Activated CD8-positive, alpha-beta memory T cell treated with anti-CD3 and anti-CD28 coated beads, Interleukin-2, amount 50 U/mL, for 48 hours (primary cell): ENCODE results near the gene ZNF200.
"Not testable (repeated sequence)": the region's sequence is repeated elsewhere in the genome, so short reads cannot be mapped to it uniquely, and the experiment has no call there.

Experiments
- DNase-seq: peaks from one replicate; pipeline ENCODE4 v3.0.0-alpha.2; 2020

The ZNF200 gene, protein sequence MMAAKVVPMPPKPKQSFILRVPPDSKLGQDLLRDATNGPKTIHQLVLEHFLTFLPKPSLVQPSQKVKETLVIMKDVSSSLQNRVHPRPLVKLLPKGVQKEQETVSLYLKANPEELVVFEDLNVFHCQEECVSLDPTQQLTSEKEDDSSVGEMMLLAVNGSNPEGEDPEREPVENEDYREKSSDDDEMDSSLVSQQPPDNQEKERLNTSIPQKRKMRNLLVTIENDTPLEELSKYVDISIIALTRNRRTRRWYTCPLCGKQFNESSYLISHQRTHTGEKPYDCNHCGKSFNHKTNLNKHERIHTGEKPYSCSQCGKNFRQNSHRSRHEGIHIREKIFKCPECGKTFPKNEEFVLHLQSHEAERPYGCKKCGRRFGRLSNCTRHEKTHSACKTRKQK

GRCh38 chr16:3234857-3235561 is at the start of gene ZNF200:
TSS of gene ZNF200 (minus strand) at chr16:3235158. CDS start at chr16:3233755, 1,403 bp downstream.
- peak; percentile 97 for DNase-seq

DNA sequence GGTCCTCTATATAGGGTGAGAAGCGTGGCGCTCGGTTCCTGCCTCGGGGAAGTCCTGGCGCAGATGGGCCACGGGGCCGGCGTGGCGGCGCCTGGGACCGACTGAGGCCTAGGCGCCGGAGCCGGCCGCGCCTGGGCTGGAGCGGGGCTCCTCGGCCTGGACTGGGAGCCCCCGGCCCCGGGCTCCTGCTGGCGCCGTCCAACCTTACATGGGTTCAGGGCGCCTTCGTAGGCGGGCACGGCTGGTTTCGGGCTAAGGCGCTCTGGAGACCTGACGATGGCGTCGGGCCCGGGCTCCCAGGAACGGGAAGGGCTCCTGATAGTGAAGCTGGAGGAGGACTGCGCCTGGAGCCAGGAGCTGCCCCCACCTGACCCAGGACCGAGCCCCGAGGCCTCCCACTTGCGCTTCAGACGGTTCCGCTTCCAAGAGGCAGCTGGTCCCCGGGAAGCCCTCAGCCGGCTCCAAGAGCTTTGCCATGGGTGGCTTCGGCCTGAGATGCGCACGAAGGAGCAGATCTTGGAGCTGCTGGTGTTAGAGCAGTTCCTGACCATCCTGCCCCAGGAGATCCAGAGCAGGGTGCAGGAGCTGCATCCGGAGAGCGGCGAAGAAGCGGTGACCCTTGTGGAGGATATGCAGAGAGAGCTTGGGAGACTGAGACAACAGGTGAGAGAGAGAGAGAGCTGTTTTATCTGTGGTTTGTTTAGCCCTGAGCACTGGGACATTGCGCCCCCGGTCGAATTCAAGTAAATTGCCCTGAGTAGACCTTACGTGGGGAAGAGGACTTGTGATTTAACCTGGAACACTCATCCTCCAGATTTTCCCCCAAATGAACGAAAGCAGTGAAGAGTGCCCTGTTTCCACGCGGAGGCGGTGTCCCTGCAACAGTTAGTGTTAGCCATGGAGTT is 48.8 kb upstream of the ZNF200 start:
- no peak for DNase-seq

DNA sequence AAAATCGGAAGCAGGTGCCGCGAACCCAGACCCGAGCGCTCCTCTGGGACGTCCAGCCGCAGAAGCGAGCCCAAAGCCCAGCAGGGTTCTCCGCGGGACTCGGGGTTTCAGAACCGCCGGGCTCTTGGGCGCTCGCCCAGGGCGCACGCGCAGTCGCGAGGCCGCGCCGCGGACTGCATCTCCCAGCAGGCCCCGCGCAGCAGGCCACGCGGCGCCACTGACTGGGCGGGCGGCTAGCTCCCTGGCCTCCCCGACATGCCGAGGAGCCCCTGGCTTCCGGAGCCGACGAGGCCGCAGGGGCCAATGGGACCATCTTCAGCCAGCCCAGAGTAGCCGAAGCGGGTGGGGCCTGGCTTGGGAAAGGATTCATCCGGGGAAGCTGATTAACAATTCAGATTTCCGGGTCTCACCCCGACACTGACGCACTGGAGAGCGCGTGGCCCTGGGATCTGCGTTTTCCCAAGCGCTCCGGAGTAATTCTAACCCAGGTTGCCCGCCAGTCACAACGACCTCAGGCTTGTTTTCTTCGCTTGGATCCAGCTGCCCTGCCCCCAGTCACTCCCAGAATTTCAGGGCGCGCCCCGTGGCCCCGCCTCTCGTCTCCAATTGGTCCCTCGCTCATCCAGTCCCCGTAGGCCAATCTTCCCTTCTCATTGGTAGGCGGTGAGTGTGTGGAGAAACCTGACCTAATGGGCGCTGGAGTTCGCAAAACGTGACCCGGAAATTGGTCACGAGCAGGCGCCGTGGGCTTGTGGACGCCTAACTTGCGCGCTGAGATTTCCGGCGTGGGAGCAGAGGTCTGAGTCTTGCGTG is 48.0 kb upstream of the ZNF200 start, which contains the start of gene ZNF263:
TSS of gene ZNF263 (plus strand) at position 762 of the 813 bp plus-strand sequence. CDS start 328 bp downstream, outside the sequence.
- DNase-seq, result peak; percentile 94

- no peak for DNase-seq
These were observed 47.3 kb upstream of the ZNF200 start for GRCh38 chr16:3282103-3282729.

- DNase-seq, result no peak
These were observed 46.4 kb upstream of the ZNF200 start for GRCh38 chr16:3281222-3281820.

DNA sequence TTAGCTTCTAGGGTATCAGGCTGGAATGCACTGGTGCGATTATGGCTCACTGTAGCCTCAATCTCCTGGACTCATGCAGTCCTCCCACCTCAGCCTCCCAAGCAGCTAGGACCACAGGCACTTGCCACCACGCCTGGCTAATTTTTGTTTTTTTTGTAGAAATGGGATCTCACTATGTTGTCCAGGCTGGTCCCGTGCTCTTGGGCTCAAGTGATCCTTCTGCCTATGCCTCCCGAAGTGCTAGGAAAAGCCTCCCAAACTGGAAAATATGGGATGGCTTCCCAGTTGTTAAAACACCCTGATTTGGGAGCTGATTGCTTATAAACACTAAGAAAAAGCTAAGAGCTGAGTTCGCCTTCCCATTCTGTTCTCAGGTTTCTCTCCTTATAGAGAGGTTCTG is 41.7 kb upstream of the ZNF200 start:
- DNase-seq, result no peak

DNA sequence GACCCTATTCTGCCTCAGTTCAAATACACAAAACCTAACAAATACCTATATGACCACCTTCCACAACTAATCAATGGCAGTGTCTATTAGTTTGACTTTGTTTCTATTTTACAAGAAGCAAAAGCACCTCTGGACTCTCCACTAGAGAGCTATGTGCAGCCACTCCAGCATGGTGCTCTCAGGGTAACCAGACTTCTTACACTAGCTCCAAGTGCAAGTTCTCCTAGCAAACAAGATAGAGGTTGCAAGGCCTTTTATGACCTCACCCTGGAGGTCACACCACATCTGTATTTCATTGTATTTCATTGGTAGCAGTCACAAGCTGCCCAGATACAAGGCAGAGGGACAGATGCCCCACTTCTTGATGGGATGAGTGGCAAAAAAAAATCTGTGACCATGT is 40.0 kb upstream of the ZNF200 start:
- DNase-seq, result no peak

DNA sequence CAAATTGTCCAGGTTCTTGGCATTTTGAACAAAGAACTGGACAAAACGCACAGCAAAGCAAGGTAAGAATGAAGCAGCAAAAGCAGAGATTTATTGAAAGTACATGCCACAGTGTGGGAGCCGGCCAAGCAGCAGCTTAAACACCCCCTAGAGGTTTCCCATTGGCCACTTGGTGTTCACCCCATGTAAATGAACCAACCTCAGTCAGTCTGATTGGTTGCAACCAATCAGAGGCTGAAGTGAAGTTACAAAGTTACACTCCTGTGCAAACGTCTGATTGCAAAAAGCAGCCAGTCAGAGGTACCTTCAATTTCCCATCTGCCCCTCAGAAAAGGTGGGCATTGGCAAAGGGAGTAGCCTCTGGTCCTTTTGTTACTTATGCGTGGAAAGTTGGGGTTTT is 39.5 kb upstream of the ZNF200 start:
- no peak for DNase-seq

- not testable (repeated sequence) for DNase-seq
These were observed 36.3 kb upstream of the ZNF200 start for GRCh38 chr16:3271281-3271680.

DNA sequence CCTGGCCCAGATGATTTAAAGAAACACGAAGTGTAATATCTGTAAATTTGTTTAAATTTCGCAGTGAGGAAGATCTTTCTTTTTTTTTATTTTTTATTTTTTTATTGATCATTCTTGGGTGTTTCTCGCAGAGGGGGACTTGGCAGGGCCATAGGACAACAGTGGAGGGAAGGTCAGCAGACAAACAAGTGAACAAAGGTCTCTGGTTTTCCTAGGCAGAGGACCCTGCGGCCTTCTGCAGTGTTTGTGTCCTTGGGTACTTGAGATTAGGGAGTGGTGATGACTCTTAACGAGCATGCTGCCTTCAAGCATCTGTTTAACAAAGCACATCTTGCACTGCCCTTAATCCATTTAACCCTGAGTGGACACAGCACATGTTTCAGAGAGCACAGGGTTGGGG is 35.8 kb upstream of the ZNF200 start:
- DNase-seq, result not testable (repeated sequence)

GRCh38 chr16:3268294-3268693 is 33.3 kb upstream of the ZNF200 start:
- no peak for DNase-seq

- DNase-seq, result no peak
These were observed 32.0 kb upstream of the ZNF200 start for GRCh38 chr16:3266873-3267537.

- peak; percentile 97 for DNase-seq
These were observed 29.4 kb upstream of the ZNF200 start for GRCh38 chr16:3264137-3265036.

DNA sequence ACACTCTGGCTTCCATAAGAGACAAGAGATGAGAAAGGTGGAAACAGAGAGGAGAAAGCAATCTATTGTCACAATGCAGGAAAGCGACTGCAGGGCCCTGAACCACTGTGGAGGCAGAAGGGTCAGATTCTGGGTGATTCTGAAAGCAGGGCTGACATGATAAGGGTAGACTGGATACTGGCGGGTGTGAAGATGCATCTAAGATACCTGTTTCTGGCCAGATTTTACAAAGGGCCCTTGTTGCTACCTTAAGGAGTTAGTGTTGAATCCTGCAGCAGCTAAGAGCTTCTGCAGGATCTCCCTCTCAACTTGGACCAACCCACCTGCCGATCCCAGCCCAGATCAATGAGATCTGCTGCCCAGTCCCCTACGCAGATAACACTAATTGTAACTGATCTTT is 27.6 kb upstream of the ZNF200 start:
- no peak for DNase-seq

DNA sequence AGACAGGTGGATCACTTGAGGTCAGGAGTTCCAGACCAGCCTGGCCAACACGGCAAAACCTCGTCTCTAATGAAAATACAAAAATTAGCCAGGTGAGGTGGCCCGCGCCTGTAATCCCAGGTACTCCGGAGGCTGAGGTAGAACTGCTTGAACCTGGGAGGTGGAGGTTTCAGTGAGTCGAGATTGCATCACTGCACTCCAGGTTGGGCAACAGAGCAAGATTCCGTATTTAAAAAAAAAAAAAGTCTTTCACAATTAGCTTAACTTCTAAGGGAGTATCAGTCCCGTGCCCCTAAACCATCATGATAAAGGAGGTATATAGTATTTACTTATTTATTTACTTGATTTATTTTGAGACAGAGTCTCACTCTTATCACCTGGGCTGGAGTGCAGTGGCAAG is 24.9 kb upstream of the ZNF200 start:
- no peak for DNase-seq

GRCh38 chr16:3256866-3257465 is 22.0 kb upstream of the ZNF200 start:
- DNase-seq, result no peak

GRCh38 chr16:3256146-3256865 is 21.3 kb upstream of the ZNF200 start, which contains the start of gene MEFV:
TSS of gene MEFV (minus strand) at chr16:3256633. CDS start at chr16:3256587, 46 bp downstream.
- DNase-seq, result no peak

DNA sequence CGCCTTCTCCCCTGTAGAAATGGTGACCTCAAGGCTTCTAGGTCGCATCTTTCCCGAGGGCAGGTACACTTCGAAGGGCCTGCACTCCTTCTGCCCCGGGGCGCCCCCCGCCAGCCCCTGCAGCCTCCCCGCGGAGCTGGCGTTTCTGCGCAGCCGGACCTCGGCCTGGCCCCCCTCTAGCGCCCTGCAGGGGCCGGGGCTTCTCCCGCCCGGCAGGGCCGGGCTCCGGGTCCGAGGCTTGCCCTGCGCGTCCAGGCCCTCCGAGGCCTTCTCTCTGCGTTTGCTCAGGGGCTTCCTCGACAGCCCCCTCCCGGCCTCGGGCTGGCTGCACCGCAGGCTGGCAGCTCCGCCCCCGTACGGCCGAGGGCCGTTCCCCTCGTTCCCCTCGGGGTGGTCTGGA is 19.4 kb upstream of the ZNF200 start:
- no peak for DNase-seq
